Stomach (tissue), 4 donors: ENCODE measurements around the gene RPL22.

Experiments used
- EP300 ChIP-seq: sonication (generic); formaldehyde crosslinking; IDR thresholded peaks from one replicate; pipeline ENCODE4 v1.6.1; 2017; ENCODE audit warnings: antibody characterized with exemption
- POLR2A ChIP-seq, 4 donors: fragments of 450-650 bp; IDR thresholded peaks; one replicate each; pipeline ENCODE4 v1.6.1; 2016; ENCODE audit warnings: antibody characterized with exemption in 4 of 4, control low read depth in 2 of 4, mild to moderate bottlenecking in 1 of 4, moderate library complexity in 1 of 4
- TF ChIP-seq, protein P1 (sequence below), 7 experiments: fragments of 450-650 bp in 4 of 7; fragments of 200-600 bp in 3 of 7; sonication (generic) in 3 of 7; IDR thresholded peaks; one replicate each; pipeline ENCODE4 v1.5.1; 2016 to 2019; ENCODE audit warnings: antibody characterized with exemption in 7 of 7, control low read depth in 2 of 7, mild to moderate bottlenecking in 1 of 7

- TF ChIP-seq, protein P1, sequence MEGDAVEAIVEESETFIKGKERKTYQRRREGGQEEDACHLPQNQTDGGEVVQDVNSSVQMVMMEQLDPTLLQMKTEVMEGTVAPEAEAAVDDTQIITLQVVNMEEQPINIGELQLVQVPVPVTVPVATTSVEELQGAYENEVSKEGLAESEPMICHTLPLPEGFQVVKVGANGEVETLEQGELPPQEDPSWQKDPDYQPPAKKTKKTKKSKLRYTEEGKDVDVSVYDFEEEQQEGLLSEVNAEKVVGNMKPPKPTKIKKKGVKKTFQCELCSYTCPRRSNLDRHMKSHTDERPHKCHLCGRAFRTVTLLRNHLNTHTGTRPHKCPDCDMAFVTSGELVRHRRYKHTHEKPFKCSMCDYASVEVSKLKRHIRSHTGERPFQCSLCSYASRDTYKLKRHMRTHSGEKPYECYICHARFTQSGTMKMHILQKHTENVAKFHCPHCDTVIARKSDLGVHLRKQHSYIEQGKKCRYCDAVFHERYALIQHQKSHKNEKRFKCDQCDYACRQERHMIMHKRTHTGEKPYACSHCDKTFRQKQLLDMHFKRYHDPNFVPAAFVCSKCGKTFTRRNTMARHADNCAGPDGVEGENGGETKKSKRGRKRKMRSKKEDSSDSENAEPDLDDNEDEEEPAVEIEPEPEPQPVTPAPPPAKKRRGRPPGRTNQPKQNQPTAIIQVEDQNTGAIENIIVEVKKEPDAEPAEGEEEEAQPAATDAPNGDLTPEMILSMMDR (IDR thresholded peaks at IDR 0.05): no peak
- TF ChIP-seq POLR2A (IDR thresholded peaks at IDR 0.05) (no peak), EP300 (no peak)
Measured at GRCh38 chr1:6171548-6172124, 27.8 kb downstream of the RPL22 start.
